HG03378 (cell line): Measurements from ENCODE around the gene MARCHF10.

Experiments
- ATAC-seq: cut with Tn5 transposase; IDR thresholded peaks from one replicate; pipeline ENCODE4 v1.9.1; 2021; ENCODE audit warnings: mild to moderate bottlenecking, moderate library complexity; ENCODE audit not compliant: unreplicated experiment

MARCHF10 gene

DNA sequence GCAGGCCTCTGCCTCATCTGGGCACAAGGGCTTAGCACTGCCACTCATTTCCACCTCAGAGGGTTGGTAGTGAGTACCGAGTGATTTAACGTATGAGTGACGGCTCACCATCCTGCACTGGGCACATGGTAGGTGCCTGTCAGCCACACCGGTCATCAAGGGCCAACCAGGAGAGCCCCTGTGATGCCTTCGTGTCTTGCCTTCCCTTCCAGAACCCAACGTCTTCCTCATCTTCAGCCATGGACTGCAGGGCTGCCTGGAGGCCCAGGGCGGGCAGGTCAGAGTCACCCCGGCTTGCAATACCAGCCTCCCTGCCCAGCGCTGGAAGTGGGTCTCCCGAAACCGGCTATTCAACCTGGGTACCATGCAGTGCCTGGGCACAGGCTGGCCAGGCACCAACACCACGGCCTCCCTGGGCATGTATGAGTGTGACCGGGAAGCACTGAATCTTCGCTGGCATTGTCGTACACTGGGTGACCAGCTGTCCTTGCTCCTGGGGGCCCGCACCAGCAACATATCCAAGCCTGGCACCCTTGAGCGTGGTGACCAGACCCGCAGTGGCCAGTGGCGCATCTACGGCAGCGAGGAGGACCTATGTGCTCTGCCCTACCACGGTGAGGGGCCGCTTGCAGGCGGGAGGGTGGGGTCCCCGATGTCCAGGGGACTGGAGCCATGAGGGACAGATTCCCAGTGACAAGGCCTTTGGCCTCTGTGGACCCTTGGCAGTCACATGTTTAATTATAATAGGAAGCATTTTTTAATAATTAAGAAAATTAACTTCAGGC, 143.6 kb downstream of the MARCHF10 start:
- ATAC-seq = no peak

- no peak for ATAC-seq
These were observed 144.8 kb downstream of the MARCHF10 start for GRCh38 chr17:62663304-62663703.

- no peak for ATAC-seq
These were observed 145.3 kb downstream of the MARCHF10 start for GRCh38 chr17:62662855-62663254.

GRCh38 chr17:62661337-62661736, 146.8 kb downstream of the MARCHF10 start:
- ATAC-seq = no peak

DNA sequence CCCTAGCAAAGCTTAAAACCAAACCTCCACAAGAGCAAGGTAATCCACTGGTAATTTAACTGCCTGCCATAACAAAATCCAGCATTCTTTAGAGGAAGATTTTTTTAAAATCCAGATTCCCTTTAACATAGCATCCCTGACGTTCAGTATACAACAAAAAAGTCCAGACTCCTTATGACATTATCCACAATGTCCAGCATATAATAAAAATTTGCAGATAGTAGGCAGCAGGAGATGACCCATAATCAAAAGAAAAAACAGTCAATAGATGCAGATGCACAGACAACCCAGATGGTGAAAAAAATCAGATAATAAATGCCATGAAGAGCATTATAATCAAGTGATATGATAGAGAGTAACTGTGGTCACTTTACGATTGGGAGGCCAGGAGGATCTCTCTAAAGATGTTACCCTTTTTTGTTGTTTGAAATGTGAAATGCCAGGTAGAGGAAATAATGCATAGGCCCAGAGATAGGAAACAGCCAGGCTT, 147.4 kb downstream of the MARCHF10 start:
- no peak for ATAC-seq

GRCh38 chr17:62658136-62658920, 149.8 kb downstream of the MARCHF10 start:
- ATAC-seq = no peak

GRCh38 chr17:62657690-62658089, 150.4 kb downstream of the MARCHF10 start:
- no peak for ATAC-seq

DNA sequence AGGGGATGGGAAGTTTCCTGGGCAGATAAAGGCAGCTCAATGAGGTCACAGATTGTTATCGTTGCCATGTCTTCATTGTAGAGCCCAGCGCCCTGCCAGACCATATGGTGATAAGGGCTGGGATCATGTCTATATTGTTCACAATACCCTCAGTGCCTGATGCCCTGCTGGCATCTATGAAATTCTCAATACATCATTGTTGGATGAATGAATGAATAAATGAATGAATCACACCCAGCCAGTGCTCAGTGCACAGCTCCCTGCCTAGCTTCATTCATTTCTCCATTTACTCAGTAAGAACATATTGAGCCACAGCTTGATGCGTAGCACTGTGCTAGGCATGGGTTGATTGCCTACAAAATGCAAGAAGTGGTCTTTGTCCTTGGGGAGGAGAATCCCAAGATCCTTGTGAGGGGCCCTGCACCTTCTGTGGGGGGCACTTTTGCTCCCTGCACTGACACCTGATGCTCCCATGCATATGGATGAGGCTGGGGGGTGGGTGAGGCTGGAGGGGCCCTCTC, 150.9 kb downstream of the MARCHF10 start:
- ATAC-seq = no peak

- no peak for ATAC-seq
These were observed 151.7 kb downstream of the MARCHF10 start for GRCh38 chr17:62656446-62656845.

GRCh38 chr17:62655656-62656055, 152.5 kb downstream of the MARCHF10 start:
- no peak for ATAC-seq

- ATAC-seq = no peak
These were observed 154.0 kb downstream of the MARCHF10 start for GRCh38 chr17:62653826-62654761.

GRCh38 chr17:62653002-62653825, 154.9 kb downstream of the MARCHF10 start:
- ATAC-seq = peak; percentile 93

DNA sequence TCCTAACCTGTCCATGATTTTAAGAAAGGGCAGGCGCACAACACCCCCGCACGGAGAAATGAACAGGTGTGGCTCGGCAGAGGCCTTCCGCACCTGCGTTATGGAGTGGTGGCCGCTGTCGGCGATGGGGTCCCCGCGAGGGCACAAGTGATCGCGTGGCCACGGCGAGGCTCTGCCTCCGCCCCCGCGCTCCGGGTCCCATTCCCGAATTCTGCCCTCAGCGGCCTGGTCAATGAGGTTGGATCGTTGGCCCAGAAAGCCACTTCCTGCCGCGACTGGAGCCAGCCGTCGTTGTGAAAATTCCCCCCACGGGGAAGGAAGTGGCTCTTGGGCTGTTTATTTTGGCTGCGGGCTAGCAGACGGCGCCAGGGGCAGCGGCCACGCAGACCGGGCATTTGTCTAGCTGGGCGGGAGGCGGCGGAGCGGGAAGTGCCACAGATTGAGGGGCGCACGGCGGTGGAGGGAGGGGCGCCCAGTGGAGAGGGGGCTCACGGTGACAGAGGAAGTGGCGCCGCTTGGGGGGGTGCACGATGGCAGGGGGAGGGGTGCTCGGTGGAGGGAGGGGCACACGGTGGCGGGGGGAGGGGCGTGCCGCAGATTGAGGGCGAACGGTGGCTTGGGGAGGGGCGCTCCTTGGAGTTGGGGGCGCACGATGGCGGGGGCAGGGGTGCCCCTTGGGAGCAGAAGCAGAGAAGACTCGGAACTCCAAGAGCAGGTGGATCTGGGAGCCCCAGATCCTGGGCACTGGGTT, 155.7 kb downstream of the MARCHF10 start:
- ATAC-seq = no peak
